RWPE2 (cell line): ENCODE results near the gene TMEM202.
"Not testable (repeated sequence)": the region's sequence is repeated elsewhere in the genome, so short reads cannot be mapped to it uniquely, and the experiment has no call there.

Experiments used
- ATAC-seq: fragments of 200-7000 bp; cut with Tn5 transposase; 3 replicates; pipeline ENCODE4 v1.9.1; 2021; ENCODE audit warnings: low read depth
- DNase-seq: peaks from one replicate; pipeline ENCODE4 v3.0.0-alpha.2; 2020; ENCODE audit warnings: low spot score
- H3K27ac ChIP-seq: fragments of 450-650 bp; 2 replicates; pipeline ENCODE4 v1.5.1; 2017; ENCODE audit warnings: mild to moderate bottlenecking; ENCODE audit not compliant: poor library complexity, severe bottlenecking
- H3K27me3 ChIP-seq: fragments of 250-450 bp; sonication (Bioruptor Pico); 2 replicates; pipeline ENCODE4 v1.5.1; 2021; ENCODE audit warnings: mild to moderate bottlenecking, moderate library complexity; ENCODE audit not compliant: insufficient read depth, poor library complexity, severe bottlenecking
- H3K36me3 ChIP-seq: fragments of 250-450 bp; sonication (Bioruptor Pico); 2 replicates; pipeline ENCODE4 v1.5.1; 2020; ENCODE audit warnings: low read depth, mild to moderate bottlenecking, moderate library complexity
- H3K4me1 ChIP-seq: fragments of 250-450 bp; sonication (Bioruptor Pico); 2 replicates; pipeline ENCODE4 v1.5.1; 2021; ENCODE audit warnings: mild to moderate bottlenecking, moderate library complexity; ENCODE audit not compliant: insufficient read depth, poor library complexity, severe bottlenecking
- H3K4me3 ChIP-seq: fragments of 250-450 bp; sonication (Bioruptor Pico); 2 replicates; pipeline ENCODE4 v1.5.1; 2021; ENCODE audit warnings: mild to moderate bottlenecking, moderate library complexity; ENCODE audit not compliant: severe bottlenecking
- H3K9me3 ChIP-seq: fragments of 250-450 bp; sonication (Bioruptor Pico); 2 replicates; pipeline ENCODE4 v1.5.1; 2021; ENCODE audit warnings: mild to moderate bottlenecking, moderate library complexity; ENCODE audit not compliant: severe bottlenecking
- TF ChIP-seq, protein P1 (sequence below): fragments of 450-650 bp; IDR thresholded peaks from one replicate; pipeline ENCODE4 v1.5.1; 2017; ENCODE audit warnings: mild to moderate bottlenecking, moderate library complexity; ENCODE audit not compliant: poor library complexity, severe bottlenecking

Gene TMEM202

DNA sequence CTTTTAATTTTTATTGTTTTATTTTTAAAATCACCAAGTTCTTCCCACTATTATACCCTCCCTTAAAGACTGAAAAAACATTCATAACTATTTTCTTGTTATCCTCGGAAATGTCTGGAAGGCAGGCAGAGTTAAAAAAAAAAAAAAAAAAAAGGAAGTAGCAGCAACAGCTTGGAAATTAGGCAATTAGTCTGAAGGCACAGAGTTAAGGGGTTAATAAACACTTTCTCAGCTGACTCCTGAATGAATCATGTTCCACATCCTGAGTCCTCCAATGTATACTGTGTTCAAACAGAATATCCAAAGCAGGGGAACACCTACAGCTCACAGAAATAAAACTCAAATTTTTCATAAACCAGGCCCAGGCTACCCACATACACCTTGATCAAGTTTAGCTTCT is 28.1 kb upstream of the TMEM202 start:
- Histone ChIP-seq H3K36me3 (peaks cover 12% of the 10 kb centered on the region), H3K27ac (no peak overlapping the region), H3K4me1 (peaks cover 10% of the 10 kb centered on the region), H3K27me3 (no peaks in the 10 kb centered on the region), H3K4me3 (no peak overlapping the region), H3K9me3 (no peaks in the 10 kb centered on the region)
- ATAC-seq (no peak), DNase-seq (no peak)
- TF ChIP-seq, protein P1, sequence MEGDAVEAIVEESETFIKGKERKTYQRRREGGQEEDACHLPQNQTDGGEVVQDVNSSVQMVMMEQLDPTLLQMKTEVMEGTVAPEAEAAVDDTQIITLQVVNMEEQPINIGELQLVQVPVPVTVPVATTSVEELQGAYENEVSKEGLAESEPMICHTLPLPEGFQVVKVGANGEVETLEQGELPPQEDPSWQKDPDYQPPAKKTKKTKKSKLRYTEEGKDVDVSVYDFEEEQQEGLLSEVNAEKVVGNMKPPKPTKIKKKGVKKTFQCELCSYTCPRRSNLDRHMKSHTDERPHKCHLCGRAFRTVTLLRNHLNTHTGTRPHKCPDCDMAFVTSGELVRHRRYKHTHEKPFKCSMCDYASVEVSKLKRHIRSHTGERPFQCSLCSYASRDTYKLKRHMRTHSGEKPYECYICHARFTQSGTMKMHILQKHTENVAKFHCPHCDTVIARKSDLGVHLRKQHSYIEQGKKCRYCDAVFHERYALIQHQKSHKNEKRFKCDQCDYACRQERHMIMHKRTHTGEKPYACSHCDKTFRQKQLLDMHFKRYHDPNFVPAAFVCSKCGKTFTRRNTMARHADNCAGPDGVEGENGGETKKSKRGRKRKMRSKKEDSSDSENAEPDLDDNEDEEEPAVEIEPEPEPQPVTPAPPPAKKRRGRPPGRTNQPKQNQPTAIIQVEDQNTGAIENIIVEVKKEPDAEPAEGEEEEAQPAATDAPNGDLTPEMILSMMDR: no peak

DNA sequence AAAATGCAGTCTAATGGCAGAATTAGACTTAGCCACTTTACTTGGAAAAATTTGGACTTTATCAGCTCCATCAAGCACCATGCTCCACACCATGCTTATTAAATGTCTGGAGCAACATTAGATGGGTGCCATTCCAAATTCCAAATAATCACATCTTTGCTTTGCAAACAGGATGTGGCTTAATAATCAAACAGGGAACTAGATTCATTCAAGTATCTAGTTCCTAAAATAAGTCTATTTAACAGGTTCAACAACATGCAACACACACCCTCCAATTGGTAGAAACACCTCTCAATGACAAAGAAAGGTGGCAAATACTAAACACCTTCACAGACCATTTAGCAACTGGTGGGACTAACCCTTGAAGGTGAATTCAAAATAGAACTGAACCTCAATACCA is 25.7 kb upstream of the TMEM202 start:
- H3K4me3 ChIP-seq: no peak overlapping the region
- DNase-seq (no peak), ATAC-seq (no peak)
- TF ChIP-seq, protein P1: no peak
- peaks cover 12% of the 10 kb centered on the region for H3K36me3 ChIP-seq
- no peaks in the 10 kb centered on the region for H3K27me3 ChIP-seq
- no peak overlapping the region for H3K27ac ChIP-seq
- no peaks in the 10 kb centered on the region for H3K9me3 ChIP-seq
- peaks cover 13% of the 10 kb centered on the region for H3K4me1 ChIP-seq

DNA sequence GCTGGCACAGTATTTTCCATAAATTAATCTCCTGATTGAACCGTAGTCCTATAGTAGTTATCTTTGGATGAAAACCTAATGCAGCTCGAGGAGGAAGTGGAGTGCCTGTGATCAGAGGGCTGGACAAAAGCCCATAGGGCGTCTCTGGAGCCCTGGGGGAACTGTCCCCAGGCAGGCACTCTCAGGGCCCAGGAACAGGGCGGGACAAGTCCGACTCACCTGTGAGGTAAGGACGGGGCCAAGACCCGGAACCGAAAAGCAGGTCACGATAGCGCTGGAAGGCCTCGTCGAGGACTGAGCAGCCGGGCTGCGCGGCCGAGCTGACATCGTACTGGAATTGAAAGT is 22.6 kb upstream of the TMEM202 start:
- Histone ChIP-seq H3K9me3 (no peaks in the 10 kb centered on the region), H3K4me3 (peak overlapping the region; percentile 60), H3K4me1 (peaks cover 13% of the 10 kb centered on the region), H3K27ac (peak overlapping the region; percentile 41), H3K36me3 (peaks cover 3% of the 10 kb centered on the region; the same call in 1 of the 2 replicates), H3K27me3 (no peaks in the 10 kb centered on the region)
- DNase-seq (no peak), ATAC-seq (peak; percentile 75)
- TF ChIP-seq, protein P1: no peak

DNA sequence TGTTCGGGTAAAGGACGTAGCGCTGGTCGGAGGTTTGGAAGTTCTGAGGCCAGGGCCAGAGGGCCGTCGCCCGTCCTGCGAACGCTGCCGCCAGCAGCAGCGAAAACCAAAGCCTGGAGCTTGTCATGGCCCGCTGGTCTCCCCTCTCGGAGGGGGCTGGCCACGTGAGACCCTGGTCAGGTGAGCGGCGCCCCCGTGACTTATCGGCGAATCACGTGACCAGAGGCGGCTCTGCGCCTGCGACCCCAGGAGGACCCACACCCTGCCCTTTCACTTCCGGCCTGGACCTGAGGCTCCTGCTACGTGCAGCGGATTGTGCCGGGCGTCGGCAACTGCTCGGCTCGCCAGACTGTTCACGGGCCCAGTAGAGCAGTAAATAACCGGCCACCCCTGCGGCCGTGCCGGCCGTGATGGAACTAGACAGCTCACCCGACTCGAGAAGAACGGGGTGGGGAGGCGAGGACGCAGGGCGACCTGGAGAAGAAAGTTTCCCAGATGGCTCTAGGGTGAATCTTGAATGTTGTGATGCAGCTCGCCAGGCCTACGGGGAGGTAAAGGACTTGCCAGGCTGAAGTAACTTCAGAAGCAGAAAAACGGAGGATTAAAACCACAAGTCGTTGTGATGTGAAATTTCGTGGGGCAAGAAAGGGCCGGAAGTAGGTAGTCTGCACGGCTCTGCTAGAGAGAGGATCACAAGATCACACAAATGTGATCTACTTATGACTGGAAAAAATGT is 22.1 kb upstream of the TMEM202 start, which contains the start of gene HEXA:
HEXA (minus strand) TSS at position 169 of the 736 bp plus-strand sequence; CDS start at position 127, 42 bp downstream.
- H3K4me3 ChIP-seq: peak within 1 kb of the TSS; percentile 60
- ATAC-seq (peak; percentile 86), DNase-seq (peak; percentile 99)
- peak within 1 kb of the TSS; percentile 41 for H3K27ac ChIP-seq
- H3K36me3 ChIP-seq: peaks cover 3% of the 10 kb centered on the region; the same call in 1 of the 2 replicates
- H3K9me3 ChIP-seq: no peaks in the 10 kb centered on the region
- TF ChIP-seq, protein P1: no peak
- H3K27me3 ChIP-seq: no peaks in the 10 kb centered on the region
- H3K4me1 ChIP-seq: peaks cover 13% of the 10 kb centered on the region

DNA sequence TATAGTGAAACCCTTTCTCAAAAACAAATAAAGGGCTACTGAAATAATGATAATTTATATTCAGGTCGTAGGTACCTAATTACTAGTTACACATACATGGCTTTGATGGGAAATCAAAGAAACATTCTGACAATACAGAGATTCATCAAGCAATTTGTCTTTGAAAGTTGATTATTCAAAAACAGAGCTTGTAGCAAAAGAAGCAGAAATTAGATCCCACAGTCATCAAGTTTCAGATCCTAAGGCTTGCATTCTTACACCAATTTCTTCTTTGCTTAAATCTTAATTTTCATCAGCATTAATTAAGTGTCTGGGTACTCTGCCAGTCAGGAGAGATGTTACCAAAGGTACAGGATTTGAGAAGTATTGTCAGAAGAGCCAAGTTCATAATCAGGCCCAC is 20.8 kb upstream of the TMEM202 start:
- Histone ChIP-seq H3K9me3 (no peaks in the 10 kb centered on the region), H3K27ac (no peak overlapping the region), H3K36me3 (peaks cover 3% of the 10 kb centered on the region; the same call in 1 of the 2 replicates), H3K4me3 (no peak overlapping the region), H3K4me1 (peaks cover 13% of the 10 kb centered on the region), H3K27me3 (no peaks in the 10 kb centered on the region)
- ATAC-seq (no peak), DNase-seq (no peak)
- TF ChIP-seq, protein P1: no peak

DNA sequence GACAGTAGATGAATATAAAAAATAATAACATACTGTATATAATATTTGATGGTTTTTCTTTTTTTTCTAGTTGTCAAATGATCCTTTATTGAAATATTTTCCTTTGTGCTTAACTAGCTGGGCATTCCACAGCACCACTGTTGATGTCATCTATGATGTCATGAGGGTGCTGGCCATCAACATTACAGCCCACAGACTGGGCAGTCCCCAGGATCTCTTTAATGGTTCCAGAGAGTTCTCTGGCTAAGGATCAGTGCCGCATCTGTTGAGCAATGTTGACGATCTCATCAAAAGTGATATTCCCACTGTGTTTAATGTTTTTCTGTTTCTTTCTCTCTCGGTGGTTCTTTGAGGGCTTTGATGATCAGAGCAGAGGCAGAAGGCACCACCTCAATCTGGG is 19.0 kb upstream of the TMEM202 start:
- not testable (repeated sequence) for DNase-seq, H3K4me3 ChIP-seq, ATAC-seq, H3K27me3 ChIP-seq, H3K27ac ChIP-seq, H3K36me3 ChIP-seq, H3K9me3 ChIP-seq
- H3K4me1 ChIP-seq: peaks cover 12% of the 10 kb centered on the region
